Activated CD4-positive, alpha-beta memory T cell treated with anti-CD3 and anti-CD28 coated beads, Interleukin-2, amount 10 ng/mL, durations not matched to agents 7 days and 5 days (primary cell): ENCODE measurements around the gene COL25A1. TPM values are rescaled to one million over a fixed set of nuclear protein-coding genes. Genes with fewer than 3 reads are reported as not detected.

Experiments used
- CTCF ChIA-PET: fragments of 350-600 bp; sonication (Branson Sonifier 250); formaldehyde crosslinking; loops from one replicate; lab custom pipeline; 2021; ENCODE audit warnings: antibody characterized with exemption, inconsistent platforms; lab: Charles Lee
- POLR2A ChIA-PET: fragments of 350-600 bp; sonication (Branson Sonifier 250); formaldehyde crosslinking; loops from one replicate; lab custom pipeline; 2021; ENCODE audit warnings: antibody characterized with exemption; lab: Charles Lee
- DNase-seq: peaks from one replicate; pipeline ENCODE4 v3.0.0-alpha.2; 2020
- H3K27ac Mint-ChIP-seq: one replicate; pipeline ENCODE4 v1.8.0; 2021; ENCODE audit warnings: mild to moderate bottlenecking, mixed read lengths
- H3K27me3 Mint-ChIP-seq: one replicate; pipeline ENCODE4 v1.8.0; 2021; ENCODE audit warnings: mixed read lengths
- H3K36me3 Mint-ChIP-seq: one replicate; pipeline ENCODE4 v1.8.0; 2021; ENCODE audit warnings: low read depth, mixed read lengths
- H3K4me1 Mint-ChIP-seq: one replicate; pipeline ENCODE4 v1.8.0; 2021; ENCODE audit warnings: mixed read lengths
- H3K4me3 Mint-ChIP-seq: one replicate; pipeline ENCODE4 v1.8.0; 2021; ENCODE audit warnings: mild to moderate bottlenecking, mixed read lengths
- H3K9me3 Mint-ChIP-seq: one replicate; pipeline ENCODE4 v1.8.0; 2021; ENCODE audit warnings: mixed read lengths
- total RNA-seq, 2 experiments: library from RNA; stranded (reverse); gene quantifications; one replicate each; pipeline ENCODE4 v1.2.3, GENCODE V29; 2021

Gene COL25A1
- total RNA-seq, 2 experiments from 2014 or later = not detected

DNA sequence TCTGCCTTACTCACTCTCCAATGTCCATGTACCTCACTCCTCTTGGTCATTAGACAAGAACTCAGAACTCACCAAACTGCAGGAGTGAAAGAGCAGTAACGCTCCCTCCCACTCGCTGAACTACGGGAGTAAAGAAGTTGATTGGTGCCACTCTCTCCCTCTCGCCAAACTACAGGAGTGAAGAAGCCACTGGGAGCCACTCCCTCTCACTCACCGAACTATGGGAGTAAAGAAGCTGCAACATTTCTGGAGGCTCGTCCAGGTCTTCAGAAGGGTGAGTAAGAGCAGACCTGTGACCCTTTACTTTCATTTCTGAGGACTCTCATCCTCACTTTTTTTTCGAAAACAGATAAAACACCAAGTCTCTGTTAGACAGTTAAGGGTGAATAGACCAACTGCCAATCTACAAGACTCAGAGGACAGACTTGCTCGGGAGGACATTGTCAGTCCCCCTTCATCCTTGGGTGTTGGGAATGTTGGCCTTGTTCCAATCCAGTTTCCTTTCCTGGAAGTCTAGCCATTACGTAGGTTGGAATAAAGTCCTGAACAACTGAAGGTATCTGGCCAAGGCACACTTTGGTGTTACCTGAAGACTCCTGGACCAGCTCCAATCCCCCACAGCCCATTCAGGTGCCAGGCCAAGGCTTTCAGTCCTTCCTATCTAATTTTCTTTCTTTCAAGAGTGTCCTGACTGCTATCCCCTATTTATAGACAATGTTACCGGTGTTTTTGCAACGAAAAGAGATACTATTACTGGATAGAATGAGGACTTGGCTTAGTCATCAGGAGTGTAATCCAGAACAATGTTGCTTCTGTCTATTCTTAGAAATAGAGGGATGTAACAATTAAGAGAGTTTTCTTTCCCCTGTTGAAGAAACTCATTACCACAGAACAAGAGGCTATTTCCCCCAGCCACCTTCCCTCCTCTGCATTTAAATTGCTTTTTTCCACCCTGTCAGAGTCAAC is 11.0 kb upstream of the COL25A1 start:
- Mint-ChIP-seq H3K4me3 (no peak overlapping the region), H3K9me3 (peaks cover 5% of the 10 kb centered on the region), H3K27me3 (peaks cover 17% of the 10 kb centered on the region), H3K27ac (no peak overlapping the region), H3K36me3 (no peaks in the 10 kb centered on the region), H3K4me1 (no peaks in the 10 kb centered on the region)
- no peak for DNase-seq
- POLR2A ChIA-PET = no interaction called here
- CTCF ChIA-PET = no interaction called here

DNA sequence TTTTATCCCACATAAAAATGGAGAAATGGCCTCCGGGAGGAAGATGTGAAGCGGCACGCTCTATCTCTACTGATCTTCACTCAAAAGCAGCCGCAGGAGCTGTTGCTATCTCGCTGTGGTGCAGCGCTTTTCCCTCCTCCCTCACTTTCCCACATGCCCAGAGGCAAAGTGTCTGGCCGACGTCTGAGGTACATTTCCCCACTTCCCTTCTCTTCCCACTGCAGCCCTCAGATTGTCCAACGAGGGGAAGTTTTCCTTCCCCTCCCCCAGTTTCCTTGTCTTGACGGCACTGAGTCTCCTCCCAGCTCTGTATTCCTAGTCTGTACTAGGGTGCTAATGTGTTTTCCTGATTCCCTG is 660 bp upstream of the COL25A1 start:
- peak overlapping the region; percentile 46 for H3K4me3 Mint-ChIP-seq
- peaks cover 72% of the 10 kb centered on the region for H3K27me3 Mint-ChIP-seq
- ChIA-PET CTCF (no interaction called here), POLR2A (no interaction called here)
- peaks cover 14% of the 10 kb centered on the region for H3K4me1 Mint-ChIP-seq
- no peaks in the 10 kb centered on the region for H3K9me3 Mint-ChIP-seq
- no peak for DNase-seq
- no peaks in the 10 kb centered on the region for H3K36me3 Mint-ChIP-seq
- no peak overlapping the region for H3K27ac Mint-ChIP-seq

DNA sequence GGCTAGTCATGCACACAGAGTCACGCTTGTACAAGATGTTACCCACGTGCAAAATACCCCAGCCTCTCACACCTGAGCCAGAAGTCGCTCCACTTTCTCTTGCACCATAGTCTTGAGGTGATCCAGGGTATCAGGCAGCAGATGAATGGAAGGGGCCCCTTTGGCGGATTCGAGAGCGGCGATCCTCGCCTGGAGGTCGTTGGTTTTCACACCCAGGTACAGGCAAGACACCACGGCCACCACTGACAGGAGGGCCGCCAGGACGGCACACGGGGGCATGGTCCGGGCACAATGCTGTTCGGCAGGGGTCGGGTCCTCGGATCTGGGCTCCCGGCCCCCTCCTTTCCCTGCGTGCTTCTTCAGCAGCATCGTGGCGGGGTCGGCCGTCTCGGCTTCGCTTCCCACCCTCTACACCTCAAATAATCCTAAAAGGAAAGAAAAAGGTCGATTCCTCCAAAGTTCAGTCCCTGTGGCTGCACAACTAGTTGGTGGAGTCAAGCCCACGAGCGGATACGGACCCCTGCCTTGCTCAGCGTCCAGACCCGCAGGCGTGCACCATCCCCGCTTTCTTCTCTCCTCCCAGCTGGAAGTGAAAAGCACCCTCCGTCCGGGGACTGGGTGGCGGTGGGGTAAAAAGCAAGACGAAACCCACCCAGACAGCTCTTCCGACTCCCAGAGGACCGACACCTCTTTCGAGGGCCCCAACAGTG is 652 bp downstream of the COL25A1 start:
- Mint-ChIP-seq H3K27ac (peak overlapping the region; percentile 34), H3K4me3 (peak overlapping the region; percentile 45), H3K4me1 (peaks cover 14% of the 10 kb centered on the region), H3K9me3 (no peaks in the 10 kb centered on the region), H3K36me3 (no peaks in the 10 kb centered on the region), H3K27me3 (peaks cover 71% of the 10 kb centered on the region)
- POLR2A ChIA-PET = no interaction called here
- CTCF ChIA-PET = no interaction called here
- DNase-seq = no peak

DNA sequence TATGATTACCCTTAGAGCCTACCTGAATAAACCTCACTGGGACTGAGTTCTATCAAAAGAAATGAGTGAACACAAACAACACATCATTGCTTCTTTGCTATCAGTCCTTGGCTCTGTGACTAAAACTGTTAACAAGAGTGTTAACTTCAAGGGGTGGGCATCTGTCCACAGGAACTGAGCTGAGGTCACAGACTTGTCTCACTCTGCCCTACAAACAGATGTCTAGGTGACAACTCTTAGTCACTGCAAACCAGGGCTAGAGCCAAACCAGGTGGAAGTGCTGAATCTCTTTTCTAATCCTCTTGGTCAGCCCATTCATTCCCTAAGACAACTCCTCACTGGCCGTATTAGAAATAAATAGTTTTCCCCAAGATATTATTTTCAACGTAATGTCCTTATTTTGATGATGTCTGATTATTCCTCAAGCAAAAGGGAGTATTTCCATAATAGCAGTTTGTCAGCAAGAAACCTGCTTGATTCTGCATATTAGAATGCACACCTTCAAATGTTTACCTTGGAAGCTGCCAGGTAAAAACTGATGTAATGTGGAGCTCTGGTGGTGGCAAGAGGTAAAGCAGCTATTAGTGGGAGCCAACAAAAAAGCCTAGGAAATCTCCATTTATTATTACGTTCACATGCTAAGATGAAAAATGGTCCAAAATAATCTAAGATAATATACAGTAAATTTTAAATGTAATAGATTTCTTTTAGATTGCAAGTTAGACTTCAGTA is 4.0 kb downstream of the COL25A1 start:
- Mint-ChIP-seq H3K36me3 (no peaks in the 10 kb centered on the region), H3K4me3 (no peak overlapping the region), H3K4me1 (peaks cover 14% of the 10 kb centered on the region), H3K27ac (no peak overlapping the region), H3K27me3 (peaks cover 63% of the 10 kb centered on the region), H3K9me3 (no peaks in the 10 kb centered on the region)
- no peak for DNase-seq
- POLR2A ChIA-PET = no interaction called here
- CTCF ChIA-PET = interaction anchor here (0.9 to 1.5 kb wide), 7 partner anchors 8 to 465 kb away, joined by 3 to 9 read pairs (median 4); no protein-coding TSS in a partner anchor

DNA sequence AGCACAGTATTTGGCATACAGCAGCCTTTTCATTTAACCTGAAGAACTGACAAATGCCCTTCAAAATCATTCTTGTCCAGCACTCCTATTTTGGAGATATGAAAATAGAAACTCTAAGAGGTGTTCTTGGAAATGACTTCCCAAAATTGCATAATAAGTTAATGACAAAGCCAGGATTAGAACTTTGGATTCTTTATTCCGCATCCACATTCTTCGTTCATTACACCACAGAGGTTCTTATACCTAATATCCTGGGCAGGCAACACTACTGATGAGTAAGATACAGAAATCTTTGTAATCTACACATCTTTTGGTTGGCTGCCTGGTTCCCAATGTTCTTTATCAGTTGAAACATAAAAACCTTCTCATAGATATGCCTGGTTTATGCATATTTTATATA is 5.9 kb downstream of the COL25A1 start:
- POLR2A ChIA-PET = no interaction called here
- H3K4me1 Mint-ChIP-seq = peaks cover 3% of the 10 kb centered on the region
- H3K4me3 Mint-ChIP-seq = no peak overlapping the region
- DNase-seq = no peak
- CTCF ChIA-PET = no interaction called here
- H3K27ac Mint-ChIP-seq = no peak overlapping the region
- no peaks in the 10 kb centered on the region for H3K9me3 Mint-ChIP-seq
- H3K27me3 Mint-ChIP-seq = peaks cover 49% of the 10 kb centered on the region
- no peaks in the 10 kb centered on the region for H3K36me3 Mint-ChIP-seq

DNA sequence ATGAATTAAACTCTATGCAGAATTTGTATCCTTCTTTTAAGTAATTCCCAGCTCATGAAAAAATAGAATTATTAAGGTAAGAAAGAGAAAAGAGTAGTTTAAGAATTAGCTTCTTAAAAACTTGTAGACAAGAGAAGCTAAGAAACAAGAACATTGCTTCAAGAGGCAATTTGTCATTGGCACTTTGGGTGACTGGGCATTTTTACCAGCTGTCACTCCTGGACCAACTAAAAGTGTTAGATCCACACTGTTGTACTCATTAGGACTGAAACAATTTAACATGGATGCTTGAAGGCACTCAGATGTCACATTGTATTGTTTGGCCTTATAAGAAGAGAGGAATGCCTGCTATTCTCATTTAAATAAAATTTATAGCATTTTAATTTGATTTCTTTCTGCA is 7.4 kb downstream of the COL25A1 start:
- H3K9me3 Mint-ChIP-seq = no peaks in the 10 kb centered on the region
- DNase-seq = no peak
- H3K4me1 Mint-ChIP-seq = no peaks in the 10 kb centered on the region
- no peak overlapping the region for H3K4me3 Mint-ChIP-seq
- ChIA-PET POLR2A (no interaction called here), CTCF (interaction anchor here (0.8 to 1.1 kb wide), 3 partner anchors 11 to 621 kb away, joined by 3 read pairs; no protein-coding TSS in a partner anchor)
- peaks cover 36% of the 10 kb centered on the region for H3K27me3 Mint-ChIP-seq
- H3K27ac Mint-ChIP-seq = no peak overlapping the region
- no peaks in the 10 kb centered on the region for H3K36me3 Mint-ChIP-seq

DNA sequence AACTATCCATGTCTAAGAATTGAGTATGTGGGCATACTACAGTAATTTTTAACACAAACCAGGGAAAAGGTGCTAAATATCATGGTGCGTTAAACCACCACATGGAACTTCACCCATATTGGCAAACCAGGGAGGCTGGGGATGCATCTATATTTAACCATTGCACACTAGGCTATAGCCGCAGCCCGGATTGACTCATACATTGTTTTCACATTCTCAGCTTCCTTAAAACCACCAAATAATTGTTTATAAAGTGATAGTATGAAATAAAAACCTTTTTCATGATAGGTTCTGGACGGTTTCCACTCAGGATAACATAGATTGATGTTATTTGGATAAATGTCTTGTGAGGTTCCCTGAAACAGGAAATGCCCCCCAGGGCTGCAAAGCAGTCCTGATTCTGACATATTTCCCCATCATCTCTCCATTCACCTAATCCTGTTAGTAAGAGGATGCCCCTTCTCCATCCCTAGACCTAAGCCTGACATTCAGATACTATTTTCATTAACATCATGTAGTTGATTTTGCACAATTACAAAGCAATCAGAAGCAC is 7.9 kb downstream of the COL25A1 start:
- Mint-ChIP-seq H3K4me1 (no peaks in the 10 kb centered on the region), H3K27me3 (peaks cover 31% of the 10 kb centered on the region), H3K4me3 (no peak overlapping the region), H3K36me3 (no peaks in the 10 kb centered on the region), H3K9me3 (no peaks in the 10 kb centered on the region), H3K27ac (no peak overlapping the region)
- ChIA-PET CTCF (interaction anchor here (0.8 to 2.0 kb wide), 3 partner anchors 11 to 620 kb away, joined by 3 to 10 read pairs (median 3); no protein-coding TSS in a partner anchor), POLR2A (interaction anchor here (0.6 kb wide), 1 partner anchor 145 kb away, joined by 3 read pairs; no protein-coding TSS in a partner anchor)
- no peak for DNase-seq

DNA sequence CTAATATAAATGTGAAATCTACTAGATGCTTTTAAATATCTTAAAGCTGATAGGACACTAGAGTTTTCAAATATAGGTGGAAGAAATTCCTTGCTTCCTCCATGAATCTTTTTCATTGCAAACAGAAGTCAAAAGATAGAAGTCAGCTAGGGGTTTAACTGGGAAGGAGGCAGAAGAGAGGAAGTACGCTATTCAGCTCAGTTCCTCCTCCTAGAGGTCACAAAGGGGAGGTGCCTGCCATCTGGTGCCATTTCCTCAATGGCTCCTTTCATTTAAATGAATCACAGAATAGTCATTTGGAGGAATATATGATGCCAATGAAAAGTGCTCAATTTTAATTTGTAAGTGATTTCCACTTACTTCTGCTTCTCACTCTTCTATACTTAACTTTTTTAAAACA is 8.5 kb downstream of the COL25A1 start:
- ChIA-PET POLR2A (interaction anchor here (0.6 kb wide), 1 partner anchor 145 kb away, joined by 3 read pairs; no protein-coding TSS in a partner anchor), CTCF (interaction anchor here (0.8 to 2.0 kb wide), 7 partner anchors 11 to 610 kb away, joined by 3 to 10 read pairs (median 3); no protein-coding TSS in a partner anchor)
- Mint-ChIP-seq H3K27ac (no peak overlapping the region), H3K9me3 (no peaks in the 10 kb centered on the region), H3K27me3 (peaks cover 28% of the 10 kb centered on the region), H3K4me1 (no peaks in the 10 kb centered on the region), H3K36me3 (no peaks in the 10 kb centered on the region), H3K4me3 (no peak overlapping the region)
- DNase-seq = peak; percentile 35

DNA sequence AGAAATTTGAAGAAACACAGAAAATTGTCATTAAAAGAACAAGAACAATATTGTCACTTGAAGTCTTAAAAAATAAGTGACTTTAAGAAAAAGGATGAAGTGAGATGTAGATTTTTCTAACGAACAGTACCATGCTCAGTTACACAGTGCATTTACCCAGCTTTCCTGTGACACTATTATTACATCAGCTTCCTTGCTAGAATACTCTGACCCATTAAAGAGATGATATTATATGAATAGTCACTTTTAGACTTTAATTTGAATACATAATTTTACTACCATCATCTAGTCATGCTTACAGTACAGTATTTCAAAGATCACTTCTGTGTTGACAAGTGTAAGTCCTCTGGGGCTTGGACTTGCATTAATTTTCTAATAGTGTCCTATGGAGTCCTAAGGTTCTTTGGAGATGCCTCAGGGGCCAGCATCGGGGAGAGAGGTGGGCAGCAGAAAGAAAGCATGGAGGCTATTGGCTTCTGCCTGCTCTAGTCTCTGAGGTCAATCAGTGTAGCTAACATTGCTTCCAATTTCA is 10.7 kb downstream of the COL25A1 start:
- H3K9me3 Mint-ChIP-seq = no peaks in the 10 kb centered on the region
- ChIA-PET CTCF (no interaction called here), POLR2A (no interaction called here)

DNA sequence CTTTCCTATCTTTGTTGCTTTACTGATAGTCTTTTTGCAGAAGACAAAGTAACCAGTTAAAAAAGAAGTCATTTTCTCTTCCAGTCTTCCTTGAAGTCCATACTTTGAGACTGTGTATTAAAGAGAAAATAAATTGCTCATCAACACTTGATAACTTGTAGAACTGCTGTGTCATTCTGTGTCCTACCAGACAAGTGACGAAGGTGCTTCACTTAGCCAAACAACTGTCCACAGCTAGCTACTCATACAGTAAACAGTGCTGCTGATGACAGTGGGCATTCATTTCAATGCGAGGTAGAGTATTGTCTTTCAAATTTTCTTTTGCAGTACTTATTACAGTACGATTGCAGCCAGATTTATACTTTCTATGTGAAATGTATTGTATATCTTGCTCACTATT is 11.5 kb downstream of the COL25A1 start:
- DNase-seq = no peak
- Mint-ChIP-seq H3K4me1 (no peaks in the 10 kb centered on the region), H3K27me3 (peaks cover 11% of the 10 kb centered on the region), H3K4me3 (no peak overlapping the region), H3K36me3 (no peaks in the 10 kb centered on the region), H3K27ac (no peak overlapping the region), H3K9me3 (no peaks in the 10 kb centered on the region)
- ChIA-PET CTCF (no interaction called here), POLR2A (no interaction called here)

More for the DNA sequence above, 10.7 kb downstream of the COL25A1 start:
- no peak overlapping the region for H3K27ac Mint-ChIP-seq
- H3K4me3 Mint-ChIP-seq = no peak overlapping the region
- no peak for DNase-seq
- peaks cover 18% of the 10 kb centered on the region for H3K27me3 Mint-ChIP-seq
- no peaks in the 10 kb centered on the region for H3K4me1 Mint-ChIP-seq
- H3K36me3 Mint-ChIP-seq = no peaks in the 10 kb centered on the region

DNA sequence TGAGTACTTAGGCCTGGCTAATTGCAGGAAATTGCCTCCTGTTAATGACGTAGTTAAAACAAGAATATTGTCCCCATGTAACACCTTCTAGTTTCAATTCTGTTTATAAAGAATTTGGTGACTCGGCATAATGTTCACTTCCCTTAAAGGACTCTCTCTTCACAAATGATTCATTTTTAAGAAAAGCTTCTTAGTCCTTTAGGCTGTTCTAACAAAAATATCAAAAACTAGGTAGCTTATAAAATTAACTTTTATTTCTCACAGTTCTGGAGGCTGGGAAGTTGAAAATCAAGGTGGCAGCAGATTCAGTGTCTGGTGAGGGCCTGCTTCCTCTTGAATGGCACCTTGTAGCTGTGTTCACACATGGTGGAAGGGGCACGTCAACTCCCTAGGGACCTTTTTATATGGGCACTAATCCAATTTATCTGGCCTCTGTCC is 23.8 kb downstream of the COL25A1 start:
- H3K27me3 Mint-ChIP-seq = peaks cover 7% of the 10 kb centered on the region
- H3K4me1 Mint-ChIP-seq = peaks cover 18% of the 10 kb centered on the region
- ChIA-PET CTCF (interaction anchor here (1.8 to 1.9 kb wide), 2 partner anchors 15 to 20 kb away, joined by 3 to 5 read pairs; no protein-coding TSS in a partner anchor), POLR2A (no interaction called here)
- no peaks in the 10 kb centered on the region for H3K36me3 Mint-ChIP-seq
- H3K27ac Mint-ChIP-seq = no peak overlapping the region
- DNase-seq = no peak
- no peaks in the 10 kb centered on the region for H3K9me3 Mint-ChIP-seq
- H3K4me3 Mint-ChIP-seq = no peak overlapping the region

DNA sequence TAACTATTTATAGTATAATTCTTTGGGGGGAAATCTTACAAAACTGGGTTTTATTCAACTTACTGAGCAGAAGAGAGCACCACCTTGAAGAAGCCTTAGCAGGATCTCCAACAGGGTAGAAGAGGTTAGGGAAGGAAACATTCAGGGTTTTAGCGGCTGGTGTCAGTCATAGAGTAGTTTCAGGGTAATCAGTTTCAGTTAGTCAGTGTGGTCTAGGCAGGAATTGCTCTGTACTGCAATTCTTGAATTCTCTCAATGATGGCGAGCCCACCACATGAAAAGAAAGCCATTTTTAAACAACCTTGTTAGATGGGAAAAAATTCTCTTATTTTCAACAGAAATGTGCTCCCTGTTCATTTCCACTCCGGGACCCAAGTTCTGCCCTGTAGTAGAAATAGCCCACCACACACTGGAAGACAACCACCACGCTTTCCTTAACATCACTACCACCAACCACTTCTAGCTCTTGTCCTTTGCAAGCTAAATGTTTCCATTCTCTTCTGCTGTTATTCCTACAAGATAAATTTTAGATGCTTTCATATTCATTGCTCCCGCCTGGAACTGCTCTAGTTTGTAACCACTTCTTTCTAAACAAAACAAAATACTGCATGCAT is 25.9 kb downstream of the COL25A1 start:
- no peak for DNase-seq
- Mint-ChIP-seq H3K9me3 (no peaks in the 10 kb centered on the region), H3K4me1 (peaks cover 18% of the 10 kb centered on the region), H3K27me3 (peaks cover 5% of the 10 kb centered on the region), H3K36me3 (no peaks in the 10 kb centered on the region), H3K27ac (no peak overlapping the region), H3K4me3 (no peak overlapping the region)
- POLR2A ChIA-PET = no interaction called here
- CTCF ChIA-PET = no interaction called here
